Osteoblast (primary cell): ENCODE measurements around the gene DNAJC1. TPM values are rescaled to one million over a fixed set of nuclear protein-coding genes. Genes with fewer than 3 reads are reported as not detected.

ENCODE experiments used
- DNase-seq: peaks from one replicate; pipeline ENCODE4 v3.0.0; 2011; ENCODE audit warnings: low spot score, mixed read lengths; ENCODE audit not compliant: insufficient read length; ENCODE audit errors: missing footprints
- H2AFZ ChIP-seq: 2 replicates; pipeline ENCODE4 v1.6.0; 2011; ENCODE audit warnings: mild to moderate bottlenecking, low read length
- H3K27ac ChIP-seq: 2 replicates; pipeline ENCODE4 v1.5.1; 2011; ENCODE audit warnings: mild to moderate bottlenecking, low read depth, low read length, moderate library complexity
- H3K27me3 ChIP-seq: 2 replicates; pipeline ENCODE4 v1.6.0; 2012; ENCODE audit warnings: mild to moderate bottlenecking, control low read depth, inconsistent platforms, low read length, moderate library complexity; ENCODE audit not compliant: insufficient read depth
- H3K36me3 ChIP-seq: 2 replicates; pipeline ENCODE4 v1.5.1; 2011; ENCODE audit warnings: mild to moderate bottlenecking, low read length, control low read depth, moderate library complexity; ENCODE audit not compliant: insufficient read depth
- H3K4me1 ChIP-seq: 2 replicates; pipeline ENCODE4 v1.5.1; 2011; ENCODE audit warnings: mild to moderate bottlenecking, low read length, control low read depth, moderate library complexity; ENCODE audit not compliant: insufficient read depth
- H3K4me2 ChIP-seq: 2 replicates; pipeline ENCODE4 v1.6.0; 2011; ENCODE audit warnings: mild to moderate bottlenecking, low read length; ENCODE audit not compliant: insufficient read depth
- H3K4me3 ChIP-seq: fragments of 200-600 bp; sonication (generic); 3 replicates; pipeline ENCODE4 v1.5.1; 2012; ENCODE audit warnings: mild to moderate bottlenecking, low read length, inconsistent platforms; ENCODE audit not compliant: insufficient read depth
- H3K79me2 ChIP-seq: 2 replicates; pipeline ENCODE4 v1.6.0; 2012; ENCODE audit warnings: mild to moderate bottlenecking, low read length, control low read depth, inconsistent platforms; ENCODE audit not compliant: insufficient read depth
- H3K9me3 ChIP-seq: 2 replicates; pipeline ENCODE4 v1.5.1; 2011; ENCODE audit warnings: low read depth, low read length, control low read depth
- H4K20me1 ChIP-seq: 2 replicates; pipeline ENCODE4 v1.6.0; 2012; ENCODE audit warnings: mild to moderate bottlenecking, low read length, control low read depth; ENCODE audit not compliant: insufficient read depth
- CTCF ChIP-seq: IDR thresholded peaks from 2 replicates; pipeline ENCODE4 v1.5.1; 2011; ENCODE audit warnings: mild to moderate bottlenecking, low read depth, low read length, moderate library complexity; ENCODE audit errors: extremely low read depth
- total RNA-seq: library from RNA; depleted of rRNA; stranded (reverse); fragments of >200 nt; gene quantifications from 2 replicates; pipeline ENCODE4 v1.2.3, GENCODE V29; 2012

The DNAJC1 gene
- total RNA-seq, 1 donor: 83.2 TPM

DNA sequence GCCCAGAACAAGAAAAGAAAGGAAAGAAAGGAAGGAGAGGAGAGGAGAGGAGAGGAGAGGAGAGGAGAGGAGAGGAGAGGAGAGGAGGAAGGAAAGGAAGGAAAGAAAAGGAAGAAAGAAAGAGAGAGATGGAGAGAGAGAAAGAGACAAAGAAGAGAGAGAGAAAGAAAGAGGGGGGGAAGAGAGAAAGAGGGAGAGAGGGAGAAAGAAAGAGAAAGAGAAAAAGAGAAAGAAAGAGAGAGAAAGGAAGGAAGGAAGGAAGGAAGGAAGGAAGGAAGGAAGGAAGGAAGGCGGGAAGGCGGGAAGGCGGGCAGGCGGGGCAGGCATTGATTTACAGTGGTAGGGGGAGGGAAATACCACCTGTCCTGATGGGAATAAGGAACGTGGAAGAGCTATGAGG, 92.7 kb downstream of the DNAJC1 start:
- H4K20me1 ChIP-seq: no peaks in the 10 kb centered on the region
- H3K4me1 ChIP-seq: no peaks in the 10 kb centered on the region
- no peak overlapping the region for H3K4me3 ChIP-seq
- no peak overlapping the region for H2AFZ ChIP-seq
- H3K36me3 ChIP-seq: no peaks in the 10 kb centered on the region
- no peak overlapping the region for H3K4me2 ChIP-seq
- H3K9me3 ChIP-seq: no peaks in the 10 kb centered on the region
- TF ChIP-seq CTCF: no peak
- DNase-seq: no peak
- H3K79me2 ChIP-seq: no peaks in the 10 kb centered on the region
- no peak overlapping the region for H3K27ac ChIP-seq
- H3K27me3 ChIP-seq: no peaks in the 10 kb centered on the region

GRCh38 chr10:21907436-21907835, 96.1 kb downstream of the DNAJC1 start:
- H3K27me3 ChIP-seq: no peaks in the 10 kb centered on the region
- no peaks in the 10 kb centered on the region for H3K79me2 ChIP-seq
- H3K9me3 ChIP-seq: no peaks in the 10 kb centered on the region
- H4K20me1 ChIP-seq: no peaks in the 10 kb centered on the region
- no peak overlapping the region for H3K27ac ChIP-seq
- DNase-seq: no peak
- no peak overlapping the region for H3K4me3 ChIP-seq
- no peak for TF ChIP-seq CTCF
- H3K4me1 ChIP-seq: no peaks in the 10 kb centered on the region
- peaks cover 3% of the 10 kb centered on the region for H3K36me3 ChIP-seq
- H2AFZ ChIP-seq: no peak overlapping the region
- H3K4me2 ChIP-seq: no peak overlapping the region

- Histone ChIP-seq H3K9me3 (no peaks in the 10 kb centered on the region), H3K27ac (no peak overlapping the region), H4K20me1 (no peaks in the 10 kb centered on the region), H3K36me3 (peaks cover 3% of the 10 kb centered on the region), H2AFZ (no peak overlapping the region), H3K79me2 (no peaks in the 10 kb centered on the region), H3K27me3 (no peaks in the 10 kb centered on the region), H3K4me3 (no peak overlapping the region), H3K4me2 (no peak overlapping the region), H3K4me1 (no peaks in the 10 kb centered on the region)
- no peak for DNase-seq
- TF ChIP-seq CTCF: no peak
Observed at GRCh38 chr10:21904930-21905329, 98.6 kb downstream of the DNAJC1 start.

GRCh38 chr10:21899736-21900135, 103.8 kb downstream of the DNAJC1 start:
- H3K4me1 ChIP-seq: no peaks in the 10 kb centered on the region
- no peak overlapping the region for H3K27ac ChIP-seq
- H3K36me3 ChIP-seq: peaks cover 3% of the 10 kb centered on the region
- DNase-seq: no peak
- H3K79me2 ChIP-seq: no peaks in the 10 kb centered on the region
- no peaks in the 10 kb centered on the region for H3K9me3 ChIP-seq
- H3K27me3 ChIP-seq: no peaks in the 10 kb centered on the region
- no peak for TF ChIP-seq CTCF
- H3K4me2 ChIP-seq: no peak overlapping the region
- no peak overlapping the region for H3K4me3 ChIP-seq
- H4K20me1 ChIP-seq: no peaks in the 10 kb centered on the region
- H2AFZ ChIP-seq: no peak overlapping the region
